ENCODE measurements around the gene WWTR1.

The WWTR1 gene

GRCh38 chr3:149657926-149658743 lies at the start of gene WWTR1:
Gene WWTR1 (minus strand): TSS chr3:149658025. CDS start chr3:149657306, 719 bp downstream.
- peak; percentile 84 for DNase-seq (ENCODE audit: low spot score)

DNA sequence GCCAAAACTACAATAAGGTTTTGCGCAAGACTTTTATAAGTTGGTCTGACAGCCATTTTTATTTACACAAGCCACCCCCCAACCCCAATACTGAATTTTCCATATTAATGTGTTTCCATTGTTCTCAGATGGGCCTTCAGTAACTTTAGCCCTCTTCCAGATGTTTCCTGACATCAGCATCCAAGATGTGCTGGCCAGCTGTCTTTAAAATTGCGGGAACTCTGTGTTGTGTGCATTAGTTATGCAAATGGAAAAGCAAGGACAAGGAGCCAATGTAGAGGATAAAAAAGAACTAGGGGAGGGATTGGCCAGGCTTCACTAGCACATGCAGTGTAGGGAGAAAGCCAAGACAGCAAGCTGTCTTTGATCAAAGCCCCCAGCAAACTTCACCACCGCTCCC lies 49.1 kb upstream of the WWTR1 start:
- no peak for DNase-seq (ENCODE audit: low spot score)

DNA sequence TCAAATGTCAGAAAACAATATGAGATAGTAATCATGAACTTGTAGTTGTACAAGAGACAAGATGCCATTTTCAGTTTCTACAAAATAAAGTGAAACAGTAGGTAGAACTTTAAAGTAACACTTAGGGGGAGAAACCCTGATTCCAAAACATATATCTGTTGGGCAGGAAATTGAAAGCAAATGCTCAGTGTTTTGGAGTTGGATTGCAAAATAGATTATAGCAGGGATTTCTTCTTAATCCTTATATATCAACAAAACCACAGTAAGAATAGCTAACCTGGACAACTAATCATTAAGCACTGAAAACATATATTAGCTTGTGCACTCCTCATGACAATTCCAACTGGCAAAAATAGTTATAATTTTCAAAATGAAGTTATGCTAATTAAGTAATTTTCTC lies 47.6 kb upstream of the WWTR1 start:
- no peak for DNase-seq (ENCODE audit: low spot score)

- DNase-seq (ENCODE audit: low spot score), result no peak
These were observed 45.6 kb upstream of the WWTR1 start for GRCh38 chr3:149703466-149703865.

DNA sequence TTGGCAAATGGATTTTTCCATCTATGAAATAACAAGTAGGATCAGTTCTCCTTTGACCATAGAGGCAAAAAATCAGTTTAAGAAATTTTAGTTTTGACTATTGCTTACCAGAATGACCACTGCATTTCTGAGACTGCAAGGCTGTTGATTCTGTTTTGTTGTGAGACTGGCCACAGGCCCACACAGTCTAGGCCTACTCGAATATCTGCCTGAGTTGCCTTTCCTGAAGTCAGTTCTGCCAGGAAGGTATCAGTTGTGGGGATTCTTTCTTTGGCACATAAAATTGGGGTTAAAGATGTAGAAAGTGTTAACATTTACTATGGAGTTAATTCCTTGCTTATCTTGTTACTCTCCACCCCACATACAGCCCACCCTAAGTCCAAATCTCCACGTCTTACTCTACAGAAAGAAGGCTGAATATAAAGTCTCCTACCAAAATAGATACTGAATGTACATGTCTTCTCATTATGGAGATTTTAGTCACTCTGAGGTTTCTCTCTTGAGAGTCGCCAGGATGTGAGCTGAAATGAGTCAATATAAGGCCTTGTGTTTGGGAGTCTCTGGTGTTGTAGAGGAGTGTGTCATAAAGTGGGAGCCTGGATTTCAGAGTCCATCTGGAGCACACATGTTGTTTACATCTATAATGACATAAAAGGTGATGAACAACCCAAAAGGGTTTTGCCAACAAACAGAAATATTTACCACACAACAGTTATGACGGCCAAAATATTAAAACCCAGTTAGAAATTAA lies 45.0 kb upstream of the WWTR1 start:
- no peak for DNase-seq (ENCODE audit: low spot score)

- DNase-seq (ENCODE audit: low spot score), result no peak
These were observed 44.1 kb upstream of the WWTR1 start for GRCh38 chr3:149701977-149702350.

DNA sequence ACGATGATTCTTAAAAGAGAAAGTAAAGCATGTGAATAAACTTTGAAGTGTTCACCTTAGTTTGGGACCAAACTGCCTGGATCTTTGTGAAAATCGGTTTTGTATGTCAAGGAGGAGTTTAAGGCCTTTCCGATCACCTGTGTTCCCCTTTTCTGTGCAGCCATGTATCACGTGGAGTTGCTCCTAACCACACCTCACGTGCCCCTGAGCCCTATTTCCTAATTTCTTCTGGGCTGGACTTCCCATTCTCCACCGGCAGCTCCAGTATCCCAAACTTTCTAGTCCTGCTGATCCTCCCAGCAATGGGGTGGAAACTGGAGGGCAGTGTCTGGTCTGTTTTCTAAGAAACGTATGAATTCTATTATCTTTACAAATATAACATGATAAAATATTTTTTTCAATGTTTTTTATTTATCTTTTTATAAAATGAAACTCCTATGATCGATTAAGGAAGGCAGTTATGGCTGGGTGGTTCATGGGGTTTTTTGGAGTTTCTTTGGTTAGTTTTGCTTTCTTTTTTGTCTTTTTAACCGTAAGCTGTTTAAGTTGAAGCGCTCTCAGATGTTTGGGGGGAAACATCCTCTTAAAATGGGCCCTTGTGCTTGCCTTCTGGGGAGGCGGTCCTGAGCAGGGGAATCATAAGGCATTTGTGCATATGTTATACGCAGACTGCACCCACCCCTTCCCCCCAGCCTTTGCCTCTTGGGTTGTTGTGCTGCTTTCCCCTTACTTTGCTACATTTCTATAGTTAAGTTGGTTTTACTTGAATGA lies 43.6 kb upstream of the WWTR1 start:
- no peak for DNase-seq (ENCODE audit: low spot score)

DNA sequence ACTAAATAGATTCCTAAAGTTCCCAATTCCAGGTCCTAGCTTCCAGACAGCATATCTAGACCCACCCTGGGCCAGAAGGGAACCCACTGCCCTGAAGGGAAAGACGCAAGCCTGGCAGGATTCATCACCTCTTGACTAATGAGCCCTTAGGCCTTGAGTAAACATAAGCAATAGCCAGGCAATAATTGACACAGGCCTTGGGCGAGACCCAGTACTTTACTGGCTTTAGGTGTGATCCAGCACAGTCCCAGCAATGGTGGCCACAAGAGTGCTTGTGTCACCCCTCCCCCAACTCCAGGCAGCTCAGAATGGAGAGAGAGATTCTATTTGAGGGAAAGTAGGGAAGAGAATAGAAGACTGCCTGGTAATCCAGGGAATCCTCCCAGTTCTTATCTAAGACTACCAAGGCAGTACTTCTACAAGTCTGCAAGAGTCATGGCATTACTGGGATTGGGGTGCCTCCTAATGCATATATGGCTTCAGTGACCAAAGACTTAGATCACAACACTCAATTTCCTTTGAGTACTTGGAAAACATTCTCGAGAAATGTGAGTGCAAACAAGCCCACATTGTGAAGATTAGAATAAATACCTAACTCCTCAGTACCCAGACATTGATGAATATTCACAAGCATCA lies 30.4 kb upstream of the WWTR1 start:
- DNase-seq (ENCODE audit: low spot score), result no peak

DNA sequence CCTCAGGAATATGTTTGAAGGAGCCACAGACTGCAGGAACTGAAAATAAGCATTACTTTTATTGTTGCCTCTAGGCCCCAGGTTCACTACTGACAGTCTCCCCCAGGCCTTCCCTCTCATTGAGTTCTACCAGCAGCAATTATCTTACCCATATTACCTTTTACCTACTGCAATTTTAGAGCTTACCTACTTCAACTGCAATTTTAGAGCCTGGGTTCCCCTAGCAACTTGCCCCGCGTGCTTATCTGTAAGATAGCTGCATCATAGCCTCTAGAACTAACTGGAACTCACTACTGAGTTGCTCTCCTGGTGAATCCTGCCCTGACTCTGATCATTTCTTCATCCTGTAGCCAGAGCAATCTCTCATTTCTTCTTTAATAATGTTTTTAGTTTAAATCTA lies 29.2 kb upstream of the WWTR1 start:
- no peak for DNase-seq (ENCODE audit: low spot score)

GRCh38 chr3:149678351-149678950 lies 20.6 kb upstream of the WWTR1 start:
- no peak for DNase-seq (ENCODE audit: low spot score)

GRCh38 chr3:149673393-149673792 lies 15.6 kb upstream of the WWTR1 start:
- no peak for DNase-seq (ENCODE audit: low spot score)

GRCh38 chr3:149670742-149671492 lies 13.1 kb upstream of the WWTR1 start:
- no peak for DNase-seq (ENCODE audit: low spot score)

DNA sequence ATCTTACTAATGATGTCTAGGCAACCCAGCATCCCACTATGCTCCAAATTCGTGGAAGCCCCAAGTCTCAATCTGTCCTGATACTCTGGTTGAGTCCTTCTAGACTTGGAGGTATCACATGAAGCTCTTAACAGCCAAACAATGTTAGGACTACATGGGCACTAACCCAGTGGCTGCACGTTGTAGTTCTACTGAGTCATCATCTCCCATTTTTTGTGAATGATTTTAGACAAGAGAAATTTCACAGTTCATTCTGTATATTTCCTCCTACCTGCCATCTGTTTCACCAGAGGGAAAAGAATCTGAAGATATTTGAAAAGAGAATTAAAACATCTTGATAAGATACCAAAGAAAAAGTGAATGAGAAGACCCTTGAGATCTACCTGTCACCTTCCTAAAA lies 9.8 kb upstream of the WWTR1 start:
- no peak for DNase-seq (ENCODE audit: low spot score)

DNA sequence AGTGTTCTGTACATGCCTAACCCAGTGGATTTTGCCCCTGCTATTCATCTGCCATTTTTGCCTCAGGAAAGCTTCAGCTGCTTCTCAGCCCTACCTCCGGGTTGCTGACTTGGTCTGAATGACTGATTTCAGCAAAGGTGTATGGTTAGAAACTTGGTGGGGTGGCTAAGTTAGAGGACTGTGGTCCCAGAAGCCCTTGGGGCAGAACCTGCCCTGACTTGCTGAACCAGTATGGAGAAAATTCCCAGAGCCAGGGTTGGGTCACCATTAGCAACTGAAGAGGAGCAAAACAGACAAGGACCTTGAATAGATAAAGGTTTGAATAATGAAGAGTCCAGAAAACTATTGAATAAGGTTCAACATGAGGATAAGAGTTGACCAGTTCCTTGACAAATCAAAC lies 6.1 kb upstream of the WWTR1 start:
- DNase-seq (ENCODE audit: low spot score), result no peak

DNA sequence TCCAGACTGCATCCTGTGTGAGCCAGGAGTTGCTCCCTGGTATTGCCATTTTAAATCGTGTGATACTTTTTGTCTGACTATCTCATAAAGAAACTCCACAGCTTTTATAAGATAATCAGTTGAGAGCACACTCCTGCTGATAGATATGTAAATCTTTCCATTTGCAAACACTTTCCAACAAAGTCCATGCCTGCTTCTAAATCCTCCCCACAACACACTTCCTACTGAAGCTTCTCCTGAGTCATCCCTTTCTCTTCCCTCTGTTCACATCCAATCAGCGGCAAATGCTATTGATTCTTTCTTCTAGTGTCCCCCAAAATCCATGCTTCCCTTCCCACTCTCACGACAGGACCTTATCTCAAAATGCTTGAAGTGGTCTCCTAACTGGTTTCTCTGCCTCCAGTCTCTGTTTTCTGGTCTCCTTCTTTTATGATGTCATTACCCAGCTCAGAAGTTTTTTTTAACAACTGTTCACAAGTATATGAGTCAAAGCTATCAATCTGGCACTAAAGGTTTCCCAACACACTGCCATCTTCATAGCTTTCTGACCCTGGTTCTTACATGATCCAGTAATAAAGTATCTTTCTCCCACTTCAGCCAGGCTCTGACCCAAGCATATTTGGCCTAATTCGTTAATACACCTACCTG lies 4.5 kb upstream of the WWTR1 start:
- no peak for DNase-seq (ENCODE audit: low spot score)

- no peak for DNase-seq (ENCODE audit: low spot score)
These were observed 2.6 kb upstream of the WWTR1 start for GRCh38 chr3:149660462-149660861.

DNA sequence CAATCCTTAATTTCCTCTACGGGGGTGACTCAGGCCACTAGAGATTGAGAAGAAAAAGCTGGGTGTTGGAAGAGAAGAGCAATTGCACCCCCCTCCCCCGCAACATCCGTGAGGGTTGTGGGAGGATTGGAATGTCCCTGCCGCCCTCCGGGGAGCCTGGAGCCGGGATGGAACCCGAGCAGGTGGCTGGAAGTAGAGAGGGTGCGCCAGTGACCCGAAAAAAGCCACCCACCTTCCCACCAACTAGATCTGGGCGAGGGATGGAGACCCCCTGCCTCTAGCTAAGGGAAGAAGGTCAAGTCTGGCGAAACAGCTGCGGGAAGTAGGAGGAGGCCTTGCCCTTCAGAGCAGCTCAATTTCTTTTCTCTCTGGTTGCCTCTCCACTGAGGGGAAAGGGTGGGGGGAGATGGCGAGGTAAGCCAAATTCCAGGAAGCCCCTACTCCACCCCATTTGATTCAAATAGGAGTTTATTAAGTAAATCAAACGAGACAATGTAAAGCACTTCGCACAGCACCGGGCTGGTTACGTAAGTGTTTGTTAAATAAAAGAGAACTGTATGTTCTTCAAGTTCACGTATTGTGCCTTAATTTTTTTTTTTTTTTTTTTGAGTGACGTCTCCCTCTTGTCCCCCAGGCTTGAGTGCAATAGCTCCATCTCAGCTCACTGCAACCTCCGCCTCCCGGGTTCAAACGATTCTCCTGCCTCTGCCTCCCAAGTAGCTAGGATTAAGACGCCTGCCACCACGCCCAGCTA lies 1.1 kb upstream of the WWTR1 start:
- DNase-seq (ENCODE audit: low spot score), result no peak

DNA sequence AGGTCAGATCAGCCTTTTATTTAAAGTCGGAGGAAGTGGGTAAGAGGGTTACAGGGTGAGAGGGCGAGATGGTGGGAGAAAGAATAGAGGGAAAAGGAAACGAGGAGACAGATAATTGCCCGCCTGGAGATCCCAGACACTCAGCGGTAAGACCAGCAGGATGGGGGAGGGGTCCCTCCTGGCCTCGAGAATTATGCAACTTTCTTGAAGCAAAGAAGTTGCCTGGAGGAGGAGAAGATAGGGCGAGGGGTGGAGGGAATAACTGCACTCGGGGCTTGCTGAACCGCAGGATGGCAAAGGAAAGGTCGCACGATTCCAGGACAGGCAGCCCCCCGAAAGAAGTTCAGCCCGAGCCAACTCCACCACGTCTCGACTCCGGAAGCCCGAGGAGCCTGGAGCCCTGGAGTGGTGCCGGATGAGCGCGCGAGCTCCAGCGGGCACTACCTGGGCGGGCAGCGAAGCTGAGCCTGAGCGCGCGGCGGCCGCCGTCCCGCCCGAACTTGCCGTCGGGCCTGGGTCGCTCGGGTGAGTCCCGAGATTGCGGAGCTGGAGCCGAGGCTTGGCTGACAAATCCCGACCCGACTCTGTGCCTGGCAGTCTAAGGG lies 402 bp downstream of the WWTR1 start:
- DNase-seq (ENCODE audit: low spot score), result no peak

DNA sequence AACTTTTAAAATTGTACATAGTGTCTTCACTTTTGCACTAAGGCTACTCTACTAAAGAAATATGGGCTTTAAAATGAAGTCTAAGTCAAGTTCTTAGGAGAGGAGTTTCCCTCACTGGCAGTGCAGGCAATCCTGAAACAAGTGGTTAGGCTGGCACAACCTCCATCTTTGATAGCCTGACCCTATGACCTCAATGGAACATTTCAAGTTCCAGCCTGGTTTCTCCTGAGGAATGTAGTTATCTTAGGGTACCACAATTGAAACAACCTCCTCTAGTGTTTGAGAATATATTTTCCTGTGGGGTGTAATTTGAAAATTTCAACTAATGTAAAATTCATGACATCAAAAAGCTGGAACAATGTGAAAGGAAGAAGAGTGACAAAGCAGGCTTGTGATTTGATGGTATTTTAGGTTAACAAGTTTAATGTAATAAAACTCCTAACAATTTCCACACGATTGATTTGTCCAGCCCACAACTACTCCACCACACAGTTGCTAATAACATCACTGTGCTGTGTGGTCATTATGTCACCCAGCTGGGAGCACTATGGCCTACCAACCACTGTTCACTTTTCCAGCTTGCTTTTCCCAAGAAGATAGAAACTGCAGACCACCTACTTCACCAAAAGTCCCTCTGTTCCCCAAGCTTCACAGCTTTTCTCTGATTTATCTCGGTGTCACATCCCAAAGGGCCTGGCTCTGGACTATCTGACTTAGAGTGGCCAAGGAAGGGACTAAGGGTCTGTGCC lies 1.8 kb downstream of the WWTR1 start:
- no peak for DNase-seq (ENCODE audit: low spot score)
